Osteocyte (in vitro differentiated cells): ENCODE measurements around the gene ELOA. TPM values are rescaled to one million over a fixed set of nuclear protein-coding genes. Genes with fewer than 3 reads are reported as not detected.
A peak's percentile ranks its signal among the peaks of the same experiment; 100 is the strongest.
"Not testable (repeated sequence)": the region's sequence is repeated elsewhere in the genome, so short reads cannot be mapped to it uniquely, and the experiment has no call there.

Source experiments
- DNase-seq: peaks from one replicate; pipeline ENCODE4 v3.0.0; 2021; ENCODE audit warnings: mixed read lengths; ENCODE audit not compliant: unreplicated experiment; ENCODE audit errors: extremely low spot score
- H3K27ac Mint-ChIP-seq: one replicate; pipeline ENCODE4 v1.8.0; 2021; ENCODE audit warnings: mild to moderate bottlenecking, mixed read lengths; ENCODE audit not compliant: unreplicated experiment
- H3K27me3 Mint-ChIP-seq: one replicate; pipeline ENCODE4 v1.8.0; 2021; ENCODE audit warnings: mixed read lengths; ENCODE audit not compliant: unreplicated experiment
- H3K36me3 Mint-ChIP-seq: one replicate; pipeline ENCODE4 v1.8.0; 2021; ENCODE audit warnings: mixed read lengths; ENCODE audit not compliant: unreplicated experiment
- H3K4me1 Mint-ChIP-seq: one replicate; pipeline ENCODE4 v1.8.0; 2021; ENCODE audit warnings: mixed read lengths; ENCODE audit not compliant: unreplicated experiment
- H3K4me3 Mint-ChIP-seq: one replicate; pipeline ENCODE4 v1.8.0; 2021; ENCODE audit warnings: mild to moderate bottlenecking, moderate library complexity, mixed read lengths; ENCODE audit not compliant: unreplicated experiment
- H3K9me3 Mint-ChIP-seq: one replicate; pipeline ENCODE4 v1.8.0; 2021; ENCODE audit warnings: mixed read lengths; ENCODE audit not compliant: unreplicated experiment
- CTCF ChIP-seq: fragments of 200-600 bp; sonication (generic); IDR thresholded peaks from 2 replicates; pipeline ENCODE4 v1.5.0; 2021; ENCODE audit warnings: antibody characterized with exemption, mild to moderate bottlenecking, moderate library complexity
- total RNA-seq: library from RNA; stranded (reverse); gene quantifications from 2 replicates; pipeline ENCODE4 v1.2.1, GENCODE V29; 2021

Gene ELOA
- total RNA-seq, 1 donor from 2014 or later, result 47.0 TPM

- peaks cover 15% of the 10 kb centered on the region for H3K4me1 Mint-ChIP-seq
- H3K27me3 Mint-ChIP-seq, result no peaks in the 10 kb centered on the region
- peak overlapping the region; percentile 84 for H3K4me3 Mint-ChIP-seq
- no peak for TF ChIP-seq CTCF
- H3K27ac Mint-ChIP-seq, result peak overlapping the region; percentile 86
- H3K9me3 Mint-ChIP-seq, result no peaks in the 10 kb centered on the region
- H3K36me3 Mint-ChIP-seq, result peaks cover 7% of the 10 kb centered on the region
- no peak for DNase-seq
These were observed 56.5 kb downstream of the ELOA start for GRCh38 chr1:23799570-23800399.

GRCh38 chr1:23800400-23801337 is 57.4 kb downstream of the ELOA start, which contains the start of gene GALE:
TSS of gene GALE (minus strand) at chr1:23800754. CDS start at chr1:23799007, 1,747 bp downstream.
- no peaks in the 10 kb centered on the region for H3K9me3 Mint-ChIP-seq
- peaks cover 12% of the 10 kb centered on the region for H3K36me3 Mint-ChIP-seq
- no peaks in the 10 kb centered on the region for H3K27me3 Mint-ChIP-seq
- H3K27ac Mint-ChIP-seq, result peak within 1 kb of the TSS; percentile 86
- DNase-seq, result peak; percentile 96
- peaks cover 15% of the 10 kb centered on the region for H3K4me1 Mint-ChIP-seq
- H3K4me3 Mint-ChIP-seq, result peak within 1 kb of the TSS; percentile 84
- TF ChIP-seq CTCF, result no peak

- Mint-ChIP-seq H3K4me1 (peaks cover 15% of the 10 kb centered on the region), H3K27me3 (no peaks in the 10 kb centered on the region), H3K36me3 (peaks cover 13% of the 10 kb centered on the region), H3K9me3 (no peaks in the 10 kb centered on the region), H3K4me3 (peak overlapping the region; percentile 84), H3K27ac (peak overlapping the region; percentile 74)
- no peak for DNase-seq
- no peak for TF ChIP-seq CTCF
These were observed 58.1 kb downstream of the ELOA start for GRCh38 chr1:23801338-23801748.

- no peaks in the 10 kb centered on the region for H3K27me3 Mint-ChIP-seq
- H3K4me3 Mint-ChIP-seq, result peak overlapping the region; percentile 46
- no peak for DNase-seq
- TF ChIP-seq CTCF, result no peak
- no peak overlapping the region for H3K27ac Mint-ChIP-seq
- peaks cover 18% of the 10 kb centered on the region for H3K36me3 Mint-ChIP-seq
- H3K4me1 Mint-ChIP-seq, result peaks cover 15% of the 10 kb centered on the region
- H3K9me3 Mint-ChIP-seq, result no peaks in the 10 kb centered on the region
These were observed 58.6 kb downstream of the ELOA start for GRCh38 chr1:23801876-23802275.

GRCh38 chr1:23802809-23803342 is 59.6 kb downstream of the ELOA start:
- H3K27me3 Mint-ChIP-seq, H3K9me3 Mint-ChIP-seq, H3K27ac Mint-ChIP-seq, H3K4me3 Mint-ChIP-seq, DNase-seq: not testable (repeated sequence)
- Mint-ChIP-seq H3K36me3 (peaks cover 26% of the 10 kb centered on the region), H3K4me1 (peaks cover 15% of the 10 kb centered on the region)
